GM18909 (cell line): Measurements from ENCODE around the gene ODF4.
A peak's percentile ranks its signal among the peaks of the same experiment; 100 is the strongest.
"Not testable (repeated sequence)": the region's sequence is repeated elsewhere in the genome, so short reads cannot be mapped to it uniquely, and the experiment has no call there.

Experiments used
- ATAC-seq: cut with Tn5 transposase; IDR thresholded peaks from one replicate; pipeline ENCODE4 v1.9.1; 2021; ENCODE audit warnings: mild to moderate bottlenecking; ENCODE audit not compliant: unreplicated experiment, poor library complexity

Gene ODF4

GRCh38 chr17:8365143-8365542 is 25.5 kb downstream of the ODF4 start:
- ATAC-seq: no peak

DNA sequence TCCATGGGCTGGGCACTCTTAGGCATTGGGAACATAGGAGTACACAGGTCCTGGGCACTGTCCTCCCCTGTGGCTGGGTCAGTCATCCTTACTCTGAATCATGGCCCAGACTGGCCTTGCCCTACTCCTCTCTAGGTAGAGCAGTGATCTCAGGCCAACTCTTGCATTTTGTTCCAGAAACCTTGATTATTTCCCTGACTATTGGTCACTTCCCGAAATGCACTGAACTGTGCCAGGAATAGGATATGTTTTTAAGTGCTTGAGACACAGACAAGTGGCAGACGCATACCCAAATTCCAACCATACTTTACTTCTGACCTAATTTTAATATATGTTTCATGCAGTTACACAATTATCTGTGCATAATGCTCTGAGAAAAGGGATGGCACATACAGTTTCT is 26.6 kb downstream of the ODF4 start:
- ATAC-seq: no peak

GRCh38 chr17:8368193-8368592 is 28.6 kb downstream of the ODF4 start:
- ATAC-seq: no peak

DNA sequence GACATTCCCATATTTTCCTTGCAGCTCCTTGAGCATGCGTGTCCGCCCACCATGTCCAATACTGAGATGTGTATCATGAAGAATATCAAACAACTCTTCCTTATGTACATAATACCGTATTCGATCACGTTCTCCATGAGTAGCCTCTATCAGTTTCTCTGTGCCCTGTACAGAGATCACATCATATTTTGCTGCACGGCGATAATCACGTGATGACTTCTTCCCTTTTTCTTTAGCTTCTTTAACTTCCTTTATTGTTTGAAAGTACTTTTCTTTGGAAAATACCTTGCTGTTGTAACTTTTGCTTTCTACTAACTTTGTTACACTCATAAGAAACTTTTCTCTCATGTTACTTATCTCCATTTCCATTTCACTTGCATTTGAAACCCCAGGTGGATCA is 30.3 kb downstream of the ODF4 start:
- ATAC-seq: no peak

GRCh38 chr17:8371786-8372185 is 32.1 kb downstream of the ODF4 start:
- ATAC-seq: no peak

GRCh38 chr17:8372422-8372821 is 32.8 kb downstream of the ODF4 start:
- no peak for ATAC-seq

DNA sequence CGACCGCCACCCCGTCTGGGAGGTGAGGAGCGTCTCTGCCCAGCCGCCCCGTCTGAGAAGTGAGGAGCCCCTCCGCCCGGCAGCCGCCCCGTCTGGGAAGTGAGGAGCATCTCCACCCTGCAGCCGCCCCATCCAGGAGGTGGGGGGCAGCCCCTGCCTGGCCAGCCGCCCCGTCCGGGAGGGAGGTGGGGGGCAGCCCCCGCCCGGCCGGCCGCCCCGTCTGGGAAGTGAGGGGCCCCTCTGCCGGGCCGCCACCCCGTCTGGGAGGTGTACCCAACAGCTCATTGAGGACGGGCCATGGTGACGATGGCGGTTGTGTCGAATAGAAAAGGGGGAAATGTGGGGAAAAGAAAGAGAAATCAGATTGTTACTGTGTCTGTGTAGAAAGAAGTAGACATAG is 34.2 kb downstream of the ODF4 start:
- ATAC-seq: not testable (repeated sequence)

DNA sequence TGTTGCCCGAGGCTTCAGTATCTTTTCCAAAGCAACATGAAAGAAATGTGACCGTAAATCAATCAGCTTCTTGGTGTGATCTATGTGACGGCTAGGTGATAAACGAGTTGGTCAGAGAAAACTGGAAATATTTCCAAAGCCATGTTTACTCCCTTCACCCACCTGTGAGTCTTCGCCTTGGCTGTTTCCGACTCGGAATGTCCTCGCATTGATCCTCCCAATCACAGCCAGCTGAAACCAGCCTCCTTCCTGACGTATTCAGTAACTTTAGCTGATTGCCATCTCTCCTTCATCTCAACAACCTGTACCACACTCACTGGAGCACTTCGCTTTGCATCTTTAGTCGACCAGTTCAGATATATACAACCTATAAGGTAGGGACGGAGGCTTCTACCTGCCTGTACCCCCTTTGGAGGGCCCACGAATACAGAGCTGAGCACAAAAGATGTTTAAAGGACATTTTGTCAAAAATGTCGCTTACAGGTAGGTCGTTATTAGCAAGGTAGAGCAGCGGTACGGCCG is 36.2 kb downstream of the ODF4 start:
- ATAC-seq: no peak

- ATAC-seq: peak; percentile 90
Measured at GRCh38 chr17:8376271-8377067, 36.8 kb downstream of the ODF4 start, which contains the start of gene KRABD2. Gene KRABD2, minus strand, starts transcription at chr17:8376704.

GRCh38 chr17:8377422-8377821 is 37.8 kb downstream of the ODF4 start:
- ATAC-seq: no peak

- not testable (repeated sequence) for ATAC-seq
Measured at GRCh38 chr17:8378117-8378516, 38.5 kb downstream of the ODF4 start.

- ATAC-seq: no peak
Measured at GRCh38 chr17:8380049-8380448, 40.4 kb downstream of the ODF4 start.

GRCh38 chr17:8382052-8382879 is 42.6 kb downstream of the ODF4 start:
- ATAC-seq: no peak

DNA sequence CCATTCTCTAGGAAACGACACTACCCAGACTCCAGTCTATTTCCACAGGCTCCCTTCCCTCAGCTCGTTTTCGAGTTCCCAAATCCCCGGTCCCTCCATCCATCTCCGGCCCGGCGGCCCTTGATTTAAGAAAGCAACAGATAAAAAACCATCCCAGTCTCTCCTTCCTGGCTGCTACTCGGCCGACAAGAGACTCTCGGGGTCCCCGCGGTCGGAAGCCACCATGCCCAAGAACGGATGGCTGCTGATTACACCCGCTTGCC is 43.2 kb downstream of the ODF4 start:
- ATAC-seq: peak; percentile 0

DNA sequence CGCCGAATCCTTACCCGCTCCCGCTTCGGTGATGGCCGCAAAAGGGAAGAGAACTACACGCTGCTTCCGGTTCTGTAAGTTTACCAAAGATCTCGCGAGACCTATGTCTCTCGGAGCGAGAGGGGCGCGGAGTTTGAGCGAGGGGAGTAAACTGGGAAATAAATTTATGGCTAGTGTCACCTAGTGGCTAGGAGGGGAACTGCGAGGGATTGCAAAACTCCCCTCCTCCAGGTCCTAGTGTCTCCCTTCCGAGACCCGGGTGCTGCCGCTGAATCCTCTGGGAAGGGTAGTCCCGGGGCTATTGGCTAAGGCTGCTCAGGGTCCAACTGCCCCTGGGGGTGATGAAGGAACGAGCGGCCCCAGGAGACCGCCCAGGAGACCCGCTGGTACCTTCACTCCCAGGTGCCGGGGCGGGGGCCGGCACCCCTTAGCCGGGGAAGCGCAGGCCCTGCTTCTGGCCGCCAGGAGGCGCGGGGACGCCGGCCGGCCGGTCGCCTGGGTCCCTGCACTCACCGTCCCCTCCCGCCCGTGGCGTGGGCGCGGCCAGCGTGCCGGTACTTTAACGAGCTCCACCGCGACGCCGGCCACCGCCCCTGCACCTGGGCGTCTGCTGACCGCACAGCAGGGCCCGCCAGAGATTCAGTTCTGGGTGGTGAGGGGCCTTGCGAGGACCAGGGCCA is 43.6 kb downstream of the ODF4 start, which contains the start of gene RPL26:
Gene RPL26, minus strand, starts transcription at position 51 of the 680 bp plus-strand sequence. CDS start 883 bp downstream, outside the sequence.
- peak; percentile 86 for ATAC-seq

- no peak for ATAC-seq
Measured at GRCh38 chr17:8384801-8385378, 45.2 kb downstream of the ODF4 start.

DNA sequence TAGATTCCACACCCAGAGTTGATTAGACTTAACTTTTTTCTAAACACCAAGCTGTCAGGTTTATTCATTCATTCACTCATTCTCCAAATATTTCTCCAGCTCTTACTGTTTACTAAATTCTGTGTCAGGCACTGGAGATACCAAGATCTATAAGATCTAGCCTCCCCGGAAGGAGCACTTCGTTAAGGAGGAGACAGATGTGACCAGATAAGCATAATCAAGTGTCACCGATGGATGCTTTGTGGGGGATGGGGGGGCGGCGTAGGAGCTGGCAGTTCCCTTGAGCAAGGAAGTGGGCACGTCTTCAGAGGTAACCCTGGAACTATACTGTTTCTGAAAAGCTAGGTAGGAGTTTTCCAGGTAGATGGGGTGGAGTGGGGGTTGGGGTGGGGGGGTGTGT is 47.2 kb downstream of the ODF4 start:
- ATAC-seq: no peak

DNA sequence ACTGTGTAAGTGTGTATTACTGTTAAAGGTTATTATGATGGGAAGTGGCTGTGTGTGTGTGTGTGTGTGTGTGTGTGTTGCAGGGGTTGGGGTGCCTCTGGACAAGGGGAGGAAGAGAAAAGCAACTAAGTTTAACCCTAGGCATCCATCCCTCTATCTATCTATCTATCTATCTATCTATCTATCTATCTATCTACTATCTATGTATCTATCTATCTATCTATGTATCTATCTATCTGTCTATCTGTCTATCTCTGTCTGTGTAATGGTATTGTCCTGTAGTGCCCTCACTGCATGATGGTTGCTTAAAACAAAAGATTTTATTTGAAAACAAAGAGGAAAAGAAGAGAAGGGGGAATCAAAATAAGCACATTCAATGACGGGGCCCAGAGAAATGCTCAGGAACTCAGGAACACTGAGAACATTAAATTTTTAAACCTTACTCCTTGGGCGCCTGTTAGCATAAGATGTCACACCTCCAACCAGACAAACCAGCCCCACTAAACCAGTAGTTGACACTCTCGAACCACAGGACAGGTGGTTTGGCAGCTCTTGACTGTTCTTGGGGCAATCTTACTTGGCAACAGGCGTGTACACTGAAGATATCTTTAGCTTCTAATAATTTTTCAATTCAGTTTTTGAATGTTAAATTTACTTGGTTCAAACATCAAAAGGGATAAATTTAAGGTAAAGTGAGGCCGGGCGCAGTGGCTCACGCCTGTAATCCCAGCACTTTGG is 48.4 kb downstream of the ODF4 start:
- ATAC-seq: no peak

DNA sequence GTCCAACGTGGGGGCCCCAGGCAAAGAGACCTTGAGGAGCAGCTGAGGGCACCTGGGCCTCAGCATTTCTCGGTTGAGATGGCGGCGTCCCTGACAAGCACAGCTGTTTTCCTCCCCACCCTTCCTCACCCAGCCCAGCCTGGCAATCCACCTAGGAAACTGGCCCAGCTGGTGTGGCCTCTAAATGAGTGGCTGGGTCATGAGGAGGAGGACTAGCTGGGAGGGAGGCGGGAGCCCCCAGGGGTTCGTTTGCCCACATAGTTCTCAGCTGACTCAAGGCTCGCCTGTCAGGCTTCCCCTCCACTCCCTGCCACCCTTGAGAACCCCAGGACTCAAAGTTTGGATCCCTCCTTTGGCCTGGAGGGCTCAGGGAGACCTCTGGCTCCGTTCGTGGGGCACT is 52.1 kb downstream of the ODF4 start:
- no peak for ATAC-seq

DNA sequence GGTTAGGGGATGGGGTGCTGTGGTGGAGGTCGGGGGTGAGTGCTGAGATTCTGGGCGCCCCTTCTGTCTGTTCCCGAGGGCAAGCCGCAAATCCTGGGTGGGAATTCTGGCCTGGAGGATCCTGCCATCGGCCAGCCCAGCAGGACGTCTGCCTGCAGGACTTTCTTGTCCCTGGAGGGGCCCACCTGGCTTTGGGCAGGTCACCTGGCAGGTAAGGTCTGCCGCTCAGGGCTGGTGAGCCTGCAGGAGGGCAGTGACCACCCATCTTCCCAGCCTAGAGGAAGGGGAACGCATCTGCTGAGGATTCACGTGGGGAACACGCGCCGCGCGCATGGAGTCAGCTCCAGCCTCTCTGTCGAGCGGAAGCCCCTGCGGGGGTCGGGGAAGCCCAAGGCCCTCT is 52.6 kb downstream of the ODF4 start:
- no peak for ATAC-seq
